ENCODE results near the gene TEC. TPM values are rescaled to one million over a fixed set of nuclear protein-coding genes. Genes with fewer than 3 reads are reported as not detected.
"Not testable (repeated sequence)": the region's sequence is repeated elsewhere in the genome, so short reads cannot be mapped to it uniquely, and the experiment has no call there.

The TEC gene
- total RNA-seq = 1.6 TPM

DNA sequence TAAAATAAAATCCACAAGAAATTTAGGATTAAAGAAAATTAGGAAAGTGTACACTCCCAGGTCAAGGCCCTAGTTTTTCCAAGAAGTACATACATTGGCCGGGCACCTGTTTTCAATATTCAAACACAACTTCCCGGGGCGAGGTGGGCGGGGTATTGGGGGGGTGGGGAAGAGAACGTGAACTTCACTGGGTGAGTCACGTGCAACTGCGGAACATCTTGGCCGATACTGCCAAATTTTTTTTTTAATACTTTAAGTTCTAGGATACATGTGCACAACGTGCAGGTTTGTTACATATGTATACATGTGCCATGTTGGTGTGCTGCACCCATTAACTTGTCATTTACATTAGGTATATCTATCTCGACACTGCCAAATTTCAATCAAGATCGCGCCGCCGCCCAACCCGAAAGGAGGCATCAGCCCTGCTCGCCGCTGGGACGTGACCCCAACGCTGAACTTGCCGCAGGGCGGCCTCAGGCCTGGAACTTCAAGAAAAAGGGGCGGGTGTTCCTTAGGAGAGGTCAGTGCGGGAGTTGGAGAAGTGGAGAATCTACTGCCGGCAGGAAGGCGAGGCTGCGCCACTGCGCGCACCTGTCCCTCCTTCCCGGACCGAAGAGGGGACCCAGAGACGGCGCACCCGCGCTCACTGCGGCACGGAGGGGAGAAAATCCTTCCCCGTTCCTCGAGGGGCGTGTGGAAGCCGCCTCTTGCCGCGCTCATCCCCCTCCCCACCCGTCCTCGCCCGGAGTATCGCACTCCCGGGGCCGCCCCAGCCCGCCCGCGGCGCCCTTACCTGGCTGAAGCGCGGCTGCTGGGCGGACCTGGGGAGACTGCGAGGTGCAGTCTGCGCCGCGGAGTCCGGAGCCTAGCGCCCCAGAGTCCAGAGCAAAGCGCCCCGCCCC, at the start of gene TEC:
Gene TEC (minus strand): TSS at position 883 of the 905 bp plus-strand sequence. CDS start 41,224 bp downstream, outside the sequence.
- peak in 1 of 2 donors; percentile 22 for DNase-seq (ENCODE audit: low spot score in 2 of 2)
- no peak for FAIRE-seq

DNA sequence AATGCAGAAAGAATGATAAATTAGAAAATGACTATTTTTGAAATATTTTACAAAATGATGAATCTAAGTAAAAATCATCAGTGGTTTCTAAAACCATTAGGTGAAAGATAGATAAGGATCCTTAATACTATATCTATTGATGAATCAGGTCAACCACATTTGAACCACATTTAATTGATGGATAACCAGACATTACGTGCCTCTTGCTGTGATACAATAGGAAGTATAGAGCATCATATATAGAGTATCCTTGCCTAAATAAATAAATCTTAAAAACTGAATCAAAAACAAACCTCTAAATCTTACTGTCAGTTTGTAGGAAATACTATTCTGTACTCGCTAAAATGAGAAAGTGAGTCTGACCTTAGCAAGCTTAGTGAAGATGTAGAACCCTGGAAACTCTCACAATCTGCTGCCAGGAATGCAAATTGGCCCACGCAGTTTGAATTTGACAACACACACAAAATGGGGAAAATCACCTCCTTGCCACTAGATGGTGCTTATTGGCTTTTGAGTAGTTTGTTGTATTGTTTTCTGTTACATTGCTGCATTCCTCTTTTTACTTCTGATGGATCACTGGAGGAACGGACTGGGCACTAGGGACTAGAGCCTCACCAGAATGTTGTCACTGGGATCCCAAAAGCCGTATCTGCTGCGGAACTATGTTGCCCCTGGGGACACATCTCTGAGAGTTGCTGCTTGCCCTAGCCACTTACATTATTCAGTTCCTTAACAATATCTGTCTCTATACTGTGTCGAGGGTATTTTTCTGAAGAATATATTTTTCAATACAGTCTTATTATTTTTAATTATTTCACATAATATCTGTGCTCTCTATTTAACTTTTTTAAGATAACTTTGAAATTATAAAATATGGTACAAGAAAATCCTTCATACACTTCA, 46.3 kb upstream of the TEC start:
- DNase-seq (ENCODE audit: low spot score in 2 of 2) = peak in 1 of 2 donors; percentile 14
- FAIRE-seq = no peak

DNA sequence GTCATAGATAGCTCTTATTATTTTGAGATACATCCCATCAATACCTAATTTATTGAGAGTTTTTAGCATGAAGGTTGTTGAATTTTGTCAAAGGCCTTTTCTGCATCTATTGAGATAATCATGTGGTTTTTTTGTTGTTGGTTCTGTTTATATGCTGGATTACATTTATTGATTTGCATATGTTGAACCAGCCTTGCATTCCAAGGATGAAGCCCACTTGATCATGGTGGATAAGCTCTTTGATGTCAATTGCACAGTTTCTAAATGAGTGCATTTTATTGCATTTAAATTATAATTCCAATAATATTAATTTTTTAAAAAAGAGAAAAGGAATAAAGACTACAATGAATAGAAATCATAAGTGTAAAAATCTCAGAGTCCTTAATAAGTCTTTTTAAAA, 45.1 kb upstream of the TEC start:
- FAIRE-seq; DNase-seq (ENCODE audit: low spot score in 2 of 2): not testable (repeated sequence)

DNA sequence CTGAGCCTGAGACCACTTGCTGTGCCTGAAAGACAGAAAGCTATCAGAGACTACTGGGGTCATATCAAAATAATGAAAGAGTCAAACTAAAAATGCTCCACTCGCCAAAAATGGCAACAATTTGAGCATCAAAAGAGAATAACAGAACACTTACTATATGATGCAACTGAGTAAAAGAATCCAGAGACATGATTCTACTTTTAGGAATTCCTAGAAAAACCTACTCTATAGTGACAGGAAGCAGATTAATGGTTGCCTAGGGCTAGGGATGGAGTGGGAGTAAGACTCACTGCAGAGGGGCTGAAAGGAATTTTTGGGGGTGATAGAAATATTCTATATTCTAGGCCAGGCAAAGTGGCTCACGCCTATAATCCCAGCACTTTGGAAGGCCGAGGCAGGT, 42.3 kb upstream of the TEC start:
- DNase-seq (ENCODE audit: low spot score in 2 of 2) (no peak), FAIRE-seq (no peak)

DNA sequence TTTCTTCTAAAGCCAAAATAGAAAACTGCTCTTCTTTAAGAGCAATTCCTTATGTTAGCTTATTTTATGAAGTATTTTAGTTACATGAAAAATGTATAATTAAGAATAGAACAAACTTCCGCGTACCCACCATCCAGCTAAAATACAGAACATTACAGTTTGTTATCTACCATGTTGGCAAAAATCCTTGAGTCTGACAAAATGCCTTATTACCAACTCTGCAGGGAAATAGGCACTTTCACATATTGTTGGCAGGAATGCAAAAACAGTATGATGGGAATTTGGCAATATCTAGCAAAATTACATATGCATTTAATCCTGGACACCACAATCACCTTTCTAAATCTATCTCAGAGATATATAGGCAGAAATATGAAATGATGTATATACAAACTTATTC, 39.3 kb upstream of the TEC start:
- DNase-seq (ENCODE audit: low spot score in 2 of 2) (no peak), FAIRE-seq (no peak)

DNA sequence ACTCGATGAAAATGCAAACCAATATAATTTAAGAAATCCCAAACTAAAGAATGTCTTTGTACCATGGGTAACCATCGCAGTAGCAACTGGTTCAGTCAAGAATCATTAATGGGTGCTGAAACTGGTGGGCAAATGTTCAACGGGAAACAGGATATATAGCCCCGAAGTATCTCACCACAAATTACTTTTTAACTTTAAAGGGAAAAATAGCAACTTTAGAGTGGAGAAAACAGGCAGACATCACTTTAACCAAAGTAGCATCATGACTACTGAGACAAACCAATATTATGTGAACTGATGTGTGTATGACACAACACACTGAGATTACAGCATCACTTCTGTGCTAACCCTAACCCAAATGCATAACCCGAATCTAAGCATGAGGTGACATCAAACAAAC, 37.9 kb upstream of the TEC start:
- FAIRE-seq (no peak), DNase-seq (ENCODE audit: low spot score in 2 of 2) (no peak)

DNA sequence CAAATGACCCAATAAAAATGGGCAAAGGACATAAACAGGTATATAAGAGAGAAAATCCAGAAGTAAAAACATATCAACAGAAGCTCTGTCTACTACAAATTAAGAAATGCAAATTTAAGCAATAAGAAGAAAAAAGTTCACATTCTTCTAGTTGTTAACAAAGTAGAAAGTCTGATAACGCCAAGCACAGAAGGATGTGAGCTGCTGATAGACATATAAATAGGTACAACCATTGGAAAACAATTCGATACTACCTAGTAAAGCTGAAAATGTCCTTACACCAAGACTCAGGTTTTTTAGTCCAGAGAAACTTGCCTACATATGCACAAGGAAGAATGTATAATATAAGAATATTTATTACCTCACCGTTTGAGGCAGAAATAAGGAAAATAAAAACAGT, 35.9 kb upstream of the TEC start:
- DNase-seq (ENCODE audit: low spot score in 2 of 2) = no peak
- FAIRE-seq = no peak

DNA sequence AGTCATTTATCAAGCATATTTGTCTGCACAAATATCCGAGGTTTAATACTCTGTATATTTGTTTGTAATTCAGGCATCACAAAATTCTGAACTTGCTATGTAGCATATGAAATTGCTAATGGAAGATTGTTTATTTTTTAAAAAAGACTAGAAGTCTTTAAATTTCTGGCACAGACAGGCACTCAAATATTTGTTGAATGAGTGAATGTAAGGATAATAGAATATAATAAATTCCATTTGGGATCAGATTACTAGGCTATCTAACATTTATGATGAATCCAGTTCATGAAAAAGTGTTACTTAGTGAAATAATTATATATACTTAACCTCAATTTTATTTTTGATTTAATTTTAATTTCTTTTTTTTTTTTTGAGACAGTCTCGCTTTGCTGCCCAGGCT, 30.4 kb upstream of the TEC start:
- FAIRE-seq = no peak

DNA sequence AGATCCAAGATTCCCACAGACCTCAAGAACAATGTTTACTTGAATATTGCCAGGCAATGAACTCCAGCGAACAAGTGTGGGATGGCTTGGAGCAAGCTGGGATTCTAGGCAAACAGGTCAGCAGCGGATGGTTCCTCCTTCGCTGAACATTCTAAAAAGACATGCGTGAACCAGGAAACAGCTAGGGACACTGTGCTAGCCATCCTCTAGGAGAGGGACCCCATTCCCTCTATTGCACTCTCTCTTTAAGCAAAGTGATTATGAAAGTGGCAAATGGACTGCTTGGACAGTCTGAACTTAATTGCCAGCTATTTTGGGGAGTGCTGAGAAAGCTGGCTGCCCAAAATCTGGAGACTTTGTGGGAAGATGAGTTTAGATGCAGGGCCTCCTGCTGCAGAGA, 29.9 kb upstream of the TEC start:
- FAIRE-seq = no peak
- no peak for DNase-seq (ENCODE audit: low spot score in 2 of 2)

More for the DNA sequence above, 30.4 kb upstream of the TEC start:
- no peak for DNase-seq (ENCODE audit: low spot score in 2 of 2)

DNA sequence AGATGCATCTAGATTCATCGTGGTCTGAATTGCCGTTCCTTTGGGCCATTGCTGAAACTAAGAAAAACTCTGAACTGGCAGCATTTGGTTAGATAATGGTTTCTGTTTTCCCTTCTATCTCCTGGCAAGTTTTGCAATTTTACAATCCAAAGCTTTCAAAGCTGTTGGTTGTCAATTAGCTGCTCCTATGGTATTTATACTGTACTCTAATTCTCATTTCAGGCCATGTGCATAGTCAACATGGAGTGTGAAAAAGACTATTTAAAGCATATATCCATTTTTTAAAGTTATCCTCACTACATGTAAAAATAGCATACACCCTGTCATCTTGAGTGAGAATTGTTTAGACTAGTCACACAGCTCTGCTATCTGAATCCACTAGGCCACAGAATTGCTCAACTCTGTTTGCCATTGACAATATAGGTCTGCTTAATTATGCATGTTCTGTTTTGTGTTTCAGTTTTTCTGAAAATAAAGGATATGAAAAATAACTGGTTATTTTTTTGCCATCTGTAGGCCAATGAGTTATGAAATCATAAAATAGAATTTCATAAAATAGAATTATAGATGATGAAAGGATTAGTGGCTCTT, 27.7 kb upstream of the TEC start:
- no peak for DNase-seq (ENCODE audit: low spot score in 2 of 2)
- FAIRE-seq = no peak

DNA sequence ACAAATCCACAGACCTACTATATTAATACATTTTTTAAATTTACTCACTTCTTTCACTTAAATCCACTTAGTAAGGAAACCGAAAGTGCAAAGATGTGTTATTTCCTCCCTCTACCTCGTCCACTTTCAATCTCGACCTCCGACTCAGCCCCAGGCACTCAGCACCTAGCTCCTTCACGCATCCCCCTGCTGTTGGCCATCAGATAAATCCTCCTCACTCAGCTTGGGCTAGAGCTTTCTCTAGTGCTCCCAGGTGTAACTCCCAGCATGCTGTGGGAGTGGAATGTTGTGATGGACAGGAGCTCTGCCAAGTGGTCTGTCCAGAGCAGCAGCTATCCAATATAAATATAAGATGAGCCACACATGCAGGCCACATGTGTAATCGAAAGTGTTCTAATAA, 26.7 kb upstream of the TEC start:
- no peak for FAIRE-seq

DNA sequence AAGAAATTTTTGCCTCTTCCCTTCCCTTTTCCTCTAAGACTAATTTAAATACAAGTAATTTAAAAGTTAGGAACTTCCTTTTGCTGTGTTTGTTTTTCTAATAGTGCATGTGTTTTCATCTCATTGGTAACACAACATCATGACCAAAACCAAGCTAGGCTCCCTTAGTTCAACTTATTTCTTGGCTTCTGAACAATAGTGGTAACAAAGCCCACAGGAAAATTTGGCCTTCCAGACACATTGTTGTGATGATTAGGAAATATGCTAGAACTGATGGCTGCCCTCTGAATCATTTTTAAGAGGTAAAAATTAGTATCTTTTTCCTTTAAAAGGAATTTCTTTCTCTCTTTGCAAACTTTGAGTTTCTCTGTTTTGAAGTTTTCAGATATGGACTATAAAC, 25.5 kb upstream of the TEC start:
- DNase-seq (ENCODE audit: low spot score in 2 of 2) (no peak), FAIRE-seq (no peak)

More for the DNA sequence above, 26.7 kb upstream of the TEC start:
- no peak for DNase-seq (ENCODE audit: low spot score in 2 of 2)

DNA sequence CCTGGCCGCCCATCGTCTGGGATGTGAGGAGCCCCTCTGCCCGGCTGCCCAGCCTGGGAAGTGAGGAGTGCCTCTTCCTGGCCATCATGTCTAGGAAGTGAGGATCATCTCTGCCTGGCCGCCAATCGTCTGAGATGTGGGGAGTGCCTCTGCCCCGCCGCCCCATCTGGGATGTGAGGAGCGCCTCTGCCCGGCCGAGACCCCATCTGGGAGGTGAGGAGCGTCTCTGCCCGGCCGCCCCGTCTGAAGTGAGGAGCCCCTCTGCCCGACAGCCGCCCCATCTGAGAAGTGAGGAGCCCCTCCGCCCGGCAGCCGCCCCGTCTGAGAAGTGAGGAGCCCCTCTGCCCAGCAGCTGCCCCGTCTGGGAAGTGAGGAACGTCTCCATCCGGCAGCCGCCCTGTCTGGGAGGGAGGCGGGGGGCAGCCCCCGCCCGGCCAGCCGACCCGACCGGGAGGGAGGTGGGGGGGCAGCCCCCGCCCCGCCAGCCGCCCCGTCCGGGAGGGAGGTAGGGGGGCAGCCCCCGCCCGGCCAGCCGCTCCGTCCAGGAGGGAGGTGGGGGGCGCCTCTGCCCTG, 22.7 kb upstream of the TEC start:
- FAIRE-seq; DNase-seq (ENCODE audit: low spot score in 2 of 2): not testable (repeated sequence)

DNA sequence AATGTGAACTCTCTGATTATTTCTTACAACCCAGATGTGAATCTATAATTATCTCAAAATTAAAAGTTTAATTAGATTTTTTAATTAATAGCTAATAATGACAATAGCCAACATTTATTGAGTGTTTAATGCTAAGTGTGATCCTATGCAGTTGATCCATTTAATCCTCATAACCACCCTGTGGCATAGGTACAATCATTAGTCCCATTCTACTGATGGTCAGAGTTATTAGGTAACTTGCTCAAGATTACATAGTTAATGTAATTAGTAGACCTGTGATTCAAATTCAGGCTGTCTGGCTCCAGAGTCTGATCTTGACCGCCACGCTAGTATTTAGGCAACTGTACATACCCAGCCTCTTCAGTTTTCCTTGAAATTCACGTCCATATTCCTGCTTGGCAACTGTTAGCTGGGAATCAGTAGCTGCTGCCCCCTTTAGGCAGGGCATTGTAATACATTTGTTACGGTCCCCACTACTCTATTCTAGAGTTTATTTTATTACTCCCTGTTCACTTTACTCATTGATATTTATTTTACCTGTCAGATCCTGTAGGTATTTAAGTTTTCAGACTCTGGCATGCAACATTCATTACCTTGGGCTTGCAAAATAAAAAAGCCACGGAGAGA, 20.6 kb upstream of the TEC start:
- no peak for FAIRE-seq
- DNase-seq (ENCODE audit: low spot score in 2 of 2) = no peak

DNA sequence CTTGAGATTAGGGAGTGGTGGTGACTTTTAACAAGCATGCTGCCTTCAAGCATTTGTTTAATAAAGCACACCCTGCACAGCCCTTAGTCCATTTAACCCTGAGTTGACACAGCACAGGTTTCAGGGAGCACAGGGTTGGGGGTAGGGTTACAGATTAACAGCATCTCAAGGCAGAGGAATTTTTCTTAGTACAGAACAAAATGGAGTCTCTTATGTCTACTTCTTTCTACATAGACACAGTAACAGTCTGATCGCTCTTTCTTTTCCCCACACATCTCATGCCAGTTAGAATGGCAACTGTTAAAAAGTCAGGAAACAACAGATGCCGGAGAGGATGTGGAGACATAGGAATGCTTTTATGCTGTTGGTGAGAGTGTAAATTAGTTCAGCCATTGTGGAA, 16.4 kb upstream of the TEC start:
- not testable (repeated sequence) for FAIRE-seq; DNase-seq (ENCODE audit: low spot score in 2 of 2)

DNA sequence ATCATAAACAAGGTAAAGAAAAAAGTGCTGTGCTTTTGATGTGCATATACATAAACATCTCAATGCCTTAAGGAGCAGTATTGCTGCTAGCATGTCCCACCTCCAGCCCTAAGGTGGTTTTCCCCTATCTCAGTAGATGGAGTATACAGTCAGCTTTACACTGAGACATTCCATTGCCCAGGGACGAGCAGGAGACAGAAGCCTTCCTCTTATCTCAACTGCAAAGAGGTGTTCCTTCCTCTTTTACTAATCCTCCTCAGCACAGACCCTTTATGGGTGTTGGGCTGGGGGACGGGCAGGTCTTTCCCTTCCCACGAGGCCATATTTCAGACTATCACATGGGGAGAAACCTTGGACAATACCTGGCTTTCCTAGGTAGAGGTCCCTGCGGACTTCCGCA, 16.0 kb upstream of the TEC start:
- FAIRE-seq; DNase-seq (ENCODE audit: low spot score in 2 of 2): not testable (repeated sequence)

DNA sequence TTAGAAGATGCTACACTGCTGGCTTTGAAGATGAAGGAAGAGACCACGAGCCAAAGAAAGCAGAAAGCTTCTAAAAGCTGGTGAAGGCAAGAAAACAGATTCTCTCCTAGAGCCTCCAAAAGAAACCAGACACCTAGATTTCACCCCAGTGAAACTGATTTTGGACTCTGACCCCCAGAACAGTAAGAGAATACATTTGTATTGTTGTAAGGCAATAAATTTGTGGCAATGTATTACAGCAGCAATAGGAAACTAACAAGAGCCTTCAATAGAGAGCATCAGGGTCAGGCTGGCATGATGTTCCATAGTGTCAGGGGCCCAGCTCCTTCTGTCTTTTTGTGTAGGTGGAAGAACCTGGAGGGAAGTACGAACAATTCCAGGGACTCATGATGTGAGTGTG, 6.0 kb upstream of the TEC start:
- no peak for DNase-seq (ENCODE audit: low spot score in 2 of 2)
- FAIRE-seq = no peak

DNA sequence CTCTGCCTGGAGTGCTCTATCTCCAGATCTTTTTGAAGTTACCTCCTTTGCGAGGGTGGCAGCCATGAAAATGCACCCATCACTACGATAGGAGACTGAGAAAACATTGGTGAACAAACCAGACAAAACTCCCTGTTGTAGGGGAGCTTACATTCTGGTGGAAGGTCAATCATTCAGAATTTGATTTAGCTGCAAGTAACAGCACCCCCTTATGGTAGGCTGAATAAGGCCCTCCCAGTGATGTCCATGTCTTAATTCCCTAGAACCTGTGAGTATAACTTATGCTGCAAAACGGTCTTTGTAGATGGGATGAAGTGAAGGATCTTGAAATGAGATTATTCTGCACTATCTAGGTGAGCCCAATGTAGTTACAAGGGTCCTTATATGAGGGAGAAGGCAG, 5.6 kb upstream of the TEC start:
- no peak for FAIRE-seq
- no peak for DNase-seq (ENCODE audit: low spot score in 2 of 2)

DNA sequence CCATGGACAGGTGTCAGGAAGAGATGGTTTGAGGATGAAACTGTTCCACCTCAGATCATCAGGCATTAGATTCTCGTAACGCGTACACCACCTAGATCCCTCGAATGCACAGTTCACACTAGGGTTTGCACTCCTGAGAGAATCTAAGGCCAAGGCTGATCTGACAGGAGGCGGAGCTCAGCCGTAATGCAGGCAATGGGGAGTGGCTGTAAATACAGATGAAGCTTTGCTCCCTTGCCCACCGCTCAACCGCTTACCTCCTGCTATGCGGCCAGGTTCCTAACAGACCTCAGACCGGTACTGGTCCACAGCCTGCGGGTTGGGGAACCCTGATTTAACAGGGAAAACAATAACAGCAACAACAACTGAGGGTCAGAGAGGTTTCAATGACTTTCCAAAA, 2.0 kb upstream of the TEC start:
- FAIRE-seq = no peak
- no peak for DNase-seq (ENCODE audit: low spot score in 2 of 2)

DNA sequence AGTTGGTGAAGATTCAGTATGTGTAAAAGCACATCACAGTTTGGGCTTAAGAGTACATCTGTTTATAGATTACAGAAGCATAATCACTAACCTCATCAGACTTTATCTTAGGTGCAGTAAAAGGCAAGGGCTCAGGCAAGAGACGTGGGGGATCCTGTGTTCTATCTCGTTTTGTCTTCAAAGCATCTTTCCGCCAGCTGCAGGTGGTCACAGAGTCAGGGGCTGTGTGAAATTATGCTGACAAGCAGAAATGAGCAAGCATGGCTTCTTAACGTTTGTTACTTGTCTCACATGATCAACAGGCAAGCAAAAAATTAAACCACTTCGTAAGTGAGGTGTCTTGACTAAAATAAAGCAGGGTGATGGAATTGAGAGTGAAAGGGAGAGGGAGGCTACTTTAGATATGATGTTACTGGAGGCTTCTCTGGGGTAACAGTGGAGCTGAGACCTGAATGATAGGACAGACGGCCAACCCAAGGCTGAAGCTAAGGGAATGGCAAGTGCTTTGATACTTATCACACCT, 1.4 kb upstream of the TEC start:
- FAIRE-seq (no peak), DNase-seq (ENCODE audit: low spot score in 2 of 2) (no peak)
